GM21786 (cell line): ENCODE data around the gene RAB3GAP1.

Experiments used
- ATAC-seq: cut with Tn5 transposase; IDR thresholded peaks from one replicate; pipeline ENCODE4 v1.9.1; 2021; ENCODE audit not compliant: unreplicated experiment

RAB3GAP1 gene

DNA sequence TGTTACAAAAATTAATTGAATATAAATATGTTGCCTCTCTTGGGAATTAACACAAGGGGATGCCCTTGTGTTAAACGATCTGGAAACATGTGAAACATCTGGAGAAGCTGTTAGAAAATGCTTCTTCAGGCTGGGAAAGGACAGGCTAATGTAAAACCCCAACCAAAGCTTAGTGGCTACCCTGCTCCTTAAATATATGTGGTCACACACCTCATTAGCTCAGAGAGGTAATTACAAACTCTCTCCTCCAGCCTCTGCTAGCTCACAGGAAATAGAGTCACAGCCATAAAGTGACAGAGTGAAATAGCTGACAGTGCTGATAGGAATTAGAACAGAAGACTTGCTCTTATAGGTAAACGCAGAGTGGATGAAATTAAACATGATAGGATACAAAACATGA lies 155.9 kb downstream of the RAB3GAP1 start:
- no peak for ATAC-seq

DNA sequence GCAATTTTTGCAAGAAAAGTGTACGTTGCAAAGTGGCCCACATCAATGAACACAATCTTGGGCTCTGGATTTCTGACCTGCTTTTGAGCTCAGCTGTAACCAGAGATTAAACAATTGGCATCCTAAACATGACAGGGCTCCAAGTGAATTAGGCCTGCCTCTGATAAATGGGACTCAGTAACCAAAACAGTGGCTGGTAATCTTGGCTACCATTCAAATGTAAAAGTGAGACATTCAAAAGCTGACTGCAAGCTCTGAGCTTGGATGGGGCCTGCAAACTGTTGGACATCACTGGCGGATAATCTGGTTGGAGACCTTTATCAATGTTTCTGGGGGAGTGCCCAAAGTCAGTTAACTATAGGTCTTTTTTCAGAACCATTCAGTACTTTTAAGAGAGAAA lies 160.7 kb downstream of the RAB3GAP1 start:
- no peak for ATAC-seq

DNA sequence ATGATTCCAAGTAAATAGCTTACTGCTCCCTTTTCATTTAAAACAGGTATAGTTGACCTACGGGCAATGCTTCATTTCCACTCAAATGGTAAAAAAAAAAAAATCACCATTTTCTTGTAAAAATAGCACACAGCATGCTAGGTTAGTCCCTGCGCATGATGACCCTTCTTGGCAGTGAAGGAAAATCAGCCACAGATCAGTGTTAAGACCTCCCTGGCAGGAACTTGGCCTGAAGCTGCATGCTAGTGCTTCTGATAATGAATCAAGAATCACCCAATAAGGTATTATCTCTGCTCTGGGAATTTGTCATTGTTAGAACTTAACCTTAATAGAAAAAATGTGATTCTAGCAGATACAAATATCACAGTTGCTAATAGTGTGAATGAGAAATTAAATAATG lies 166.3 kb downstream of the RAB3GAP1 start:
- no peak for ATAC-seq

DNA sequence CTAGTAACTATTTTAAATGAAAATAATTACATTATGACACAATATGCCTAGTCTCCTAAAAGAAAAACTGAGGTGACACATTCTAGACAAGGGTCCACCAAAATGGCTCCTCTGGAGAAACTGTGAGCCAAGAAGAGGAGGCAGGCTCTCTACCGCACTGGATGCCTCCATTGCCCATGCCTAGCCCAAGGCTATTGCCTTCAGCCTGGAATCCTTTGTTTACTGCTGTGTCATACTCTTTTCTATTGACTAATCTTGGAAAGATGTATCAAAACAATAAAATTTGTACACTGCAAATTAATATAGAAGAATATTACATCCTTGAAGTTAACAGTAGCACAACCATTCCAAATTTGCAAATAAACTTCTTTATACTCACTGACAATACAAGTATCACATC lies 167.1 kb downstream of the RAB3GAP1 start:
- ATAC-seq: no peak
